Hepatocyte (in vitro differentiated cells): ENCODE data around the gene PLCL2.

ENCODE experiments used
- EZH2 ChIP-seq: fragments of 200-600 bp; sonication (generic); IDR thresholded peaks from 2 replicates; pipeline ENCODE4 v1.6.1; 2016; ENCODE audit warnings: antibody characterized with exemption, mild to moderate bottlenecking, borderline replicate concordance
- TF ChIP-seq, protein P1 (sequence below): fragments of 200-600 bp; sonication (generic); IDR thresholded peaks from 2 replicates; pipeline ENCODE4 v1.5.1; 2016; ENCODE audit warnings: antibody characterized with exemption, mild to moderate bottlenecking; ENCODE audit not compliant: poor library complexity

- TF ChIP-seq, protein P1, sequence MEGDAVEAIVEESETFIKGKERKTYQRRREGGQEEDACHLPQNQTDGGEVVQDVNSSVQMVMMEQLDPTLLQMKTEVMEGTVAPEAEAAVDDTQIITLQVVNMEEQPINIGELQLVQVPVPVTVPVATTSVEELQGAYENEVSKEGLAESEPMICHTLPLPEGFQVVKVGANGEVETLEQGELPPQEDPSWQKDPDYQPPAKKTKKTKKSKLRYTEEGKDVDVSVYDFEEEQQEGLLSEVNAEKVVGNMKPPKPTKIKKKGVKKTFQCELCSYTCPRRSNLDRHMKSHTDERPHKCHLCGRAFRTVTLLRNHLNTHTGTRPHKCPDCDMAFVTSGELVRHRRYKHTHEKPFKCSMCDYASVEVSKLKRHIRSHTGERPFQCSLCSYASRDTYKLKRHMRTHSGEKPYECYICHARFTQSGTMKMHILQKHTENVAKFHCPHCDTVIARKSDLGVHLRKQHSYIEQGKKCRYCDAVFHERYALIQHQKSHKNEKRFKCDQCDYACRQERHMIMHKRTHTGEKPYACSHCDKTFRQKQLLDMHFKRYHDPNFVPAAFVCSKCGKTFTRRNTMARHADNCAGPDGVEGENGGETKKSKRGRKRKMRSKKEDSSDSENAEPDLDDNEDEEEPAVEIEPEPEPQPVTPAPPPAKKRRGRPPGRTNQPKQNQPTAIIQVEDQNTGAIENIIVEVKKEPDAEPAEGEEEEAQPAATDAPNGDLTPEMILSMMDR, result no peak
- TF ChIP-seq EZH2, result no peak
These were observed 44.6 kb downstream of the PLCL2 start for GRCh38 chr3:16929311-16929710.
